Mammary epithelial cell (primary cell): ENCODE results near the gene MAST4.

Source experiments
- CTCF ChIP-seq, 2 donors: IDR thresholded peaks in 1 of 2; conservative IDR thresholded peaks in 1 of 2; 2 replicates each; pipeline ENCODE4 v1.5.1; 2011 to 2012; ENCODE audit warnings: inconsistent platforms in 2 of 2, low read length in 2 of 2, mild to moderate bottlenecking in 2 of 2, control low read depth in 1 of 2, low read depth in 1 of 2; ENCODE audit not compliant: insufficient read depth in 1 of 2; ENCODE audit errors: extremely low read depth in 1 of 2
- EZH2 ChIP-seq: IDR thresholded peaks from 2 replicates; pipeline ENCODE4 v1.6.1; 2012; ENCODE audit warnings: low read length, inconsistent platforms, borderline replicate concordance

GRCh38 chr5:66565878-66566277 is 30.3 kb upstream of the MAST4 start:
- TF ChIP-seq CTCF (conservative IDR thresholded peaks at IDR 0.05 in 1 of 2, IDR thresholded peaks at IDR 0.05 in 1 of 2; ENCODE audit: extremely low read depth in 1 of 2, insufficient read depth in 1 of 2, low read depth in 1 of 2, low read length in 2 of 2) (no peak), EZH2 (no peak)
